Stimulated activated CD4-positive, alpha-beta T cell treated with anti-CD3 and anti-CD28 coated beads, Interleukin-1b, Interleukin-23, amount 100 ng/mL, for 4 hours (primary cell): ENCODE data around the gene ADAMTSL3.
A peak's percentile ranks its signal among the peaks of the same experiment; 100 is the strongest.
"Not testable (repeated sequence)": the region's sequence is repeated elsewhere in the genome, so short reads cannot be mapped to it uniquely, and the experiment has no call there.

Experiments
- DNase-seq, 2 donors: peaks; one replicate each; pipeline ENCODE4 v3.0.0-alpha.2; 2020; ENCODE audit warnings: low read depth in 2 of 2

ADAMTSL3 gene

DNA sequence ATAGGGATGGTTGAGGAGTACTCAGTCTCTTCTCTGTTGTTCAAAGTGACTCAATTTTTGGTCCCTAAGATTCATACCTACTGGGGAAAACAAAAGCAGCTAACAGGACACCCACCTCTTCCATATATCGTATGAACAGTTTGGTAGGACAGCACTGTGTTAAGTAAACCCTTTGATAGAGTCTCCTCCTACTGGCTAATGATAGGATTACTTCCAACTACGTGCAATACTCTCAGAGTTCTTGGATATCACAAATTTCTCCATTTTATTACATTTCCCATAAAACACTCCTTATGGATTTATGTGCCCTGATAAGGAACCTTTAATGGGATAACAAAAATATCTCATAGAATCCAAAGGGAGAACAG is 381.5 kb downstream of the ADAMTSL3 start:
- DNase-seq, result no peak

GRCh38 chr15:84037301-84037700 is 383.4 kb downstream of the ADAMTSL3 start:
- no peak for DNase-seq

DNA sequence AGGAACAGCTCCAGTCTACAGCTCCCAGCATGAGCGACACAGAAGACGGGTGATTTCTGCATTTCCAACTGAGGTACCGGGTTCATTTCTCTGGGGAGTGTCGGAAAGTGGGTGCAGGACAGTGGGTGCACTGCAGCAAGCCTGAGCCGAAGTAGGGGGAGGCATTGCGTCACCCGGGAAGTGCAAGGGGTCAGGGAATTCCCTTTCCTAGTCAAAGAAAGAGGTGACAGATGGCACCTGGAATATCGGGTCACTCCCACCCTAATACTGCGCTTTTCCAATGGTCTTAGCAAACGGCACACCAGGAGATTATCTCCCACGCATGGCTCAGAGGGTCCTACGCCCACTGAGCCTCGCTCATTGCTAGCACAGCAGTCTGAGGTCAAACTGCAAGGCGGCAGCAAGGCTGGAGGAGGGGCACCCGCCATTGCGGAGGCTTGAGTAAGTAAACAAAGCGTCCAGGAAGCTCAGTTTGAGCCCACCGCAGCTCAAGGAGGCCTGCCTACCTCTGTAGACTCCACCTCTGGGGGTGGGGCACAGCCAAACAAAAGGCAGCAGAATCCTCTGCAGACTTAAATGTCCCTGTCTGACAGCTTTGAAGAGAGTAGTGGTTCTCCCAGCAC is 388.6 kb downstream of the ADAMTSL3 start:
- DNase-seq, result not testable (repeated sequence)

- no peak for DNase-seq
Observed at GRCh38 chr15:84046064-84046637, 392.2 kb downstream of the ADAMTSL3 start.

- DNase-seq, result not testable (repeated sequence)
Observed at GRCh38 chr15:84049480-84049879, 395.6 kb downstream of the ADAMTSL3 start.

- DNase-seq, result no peak
Observed at GRCh38 chr15:84050076-84050475, 396.2 kb downstream of the ADAMTSL3 start.

DNA sequence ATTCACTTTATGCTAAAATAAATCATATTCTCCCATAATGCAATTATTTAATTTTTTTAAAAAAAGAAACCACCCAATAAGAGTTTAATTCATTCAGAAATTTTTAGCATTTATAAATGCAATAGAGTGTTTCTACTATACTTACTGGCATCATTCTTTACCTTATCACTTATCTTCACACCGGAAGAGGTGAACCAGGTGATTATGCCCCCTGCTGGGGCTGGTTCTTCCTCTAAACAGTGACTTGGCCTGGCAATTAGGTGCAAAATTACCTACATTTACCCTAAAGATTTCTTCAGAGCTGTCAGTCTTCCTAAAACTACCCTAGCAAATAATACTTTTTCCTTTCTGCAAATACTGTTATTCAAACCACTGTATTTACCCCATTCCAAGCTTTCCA is 397.2 kb downstream of the ADAMTSL3 start:
- not testable (repeated sequence) for DNase-seq

- DNase-seq, result not testable (repeated sequence)
Observed at GRCh38 chr15:84054544-84054943, 400.6 kb downstream of the ADAMTSL3 start.

- no peak for DNase-seq
Observed at GRCh38 chr15:84057714-84058331, 403.9 kb downstream of the ADAMTSL3 start.

GRCh38 chr15:84063674-84064073 is 409.8 kb downstream of the ADAMTSL3 start:
- not testable (repeated sequence) for DNase-seq

DNA sequence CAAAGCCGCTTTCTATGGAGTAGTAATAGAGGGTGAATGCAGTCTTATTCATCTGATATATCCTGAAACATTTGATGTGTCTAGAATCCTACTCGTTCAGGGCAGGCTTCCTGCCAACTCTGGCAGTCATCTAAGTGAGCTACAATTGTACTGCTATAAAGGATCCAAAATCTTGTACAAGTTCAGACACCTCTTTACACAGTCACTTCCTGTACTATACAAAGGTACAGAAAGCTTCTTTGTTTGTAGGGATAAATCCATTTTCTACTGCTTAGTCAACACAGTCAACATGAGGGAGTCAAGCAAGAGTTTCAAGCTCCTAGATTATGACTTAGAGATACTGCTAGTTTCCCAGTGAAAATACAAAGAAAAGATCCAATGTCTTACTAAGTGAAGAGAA is 414.8 kb downstream of the ADAMTSL3 start:
- not testable (repeated sequence) for DNase-seq

DNA sequence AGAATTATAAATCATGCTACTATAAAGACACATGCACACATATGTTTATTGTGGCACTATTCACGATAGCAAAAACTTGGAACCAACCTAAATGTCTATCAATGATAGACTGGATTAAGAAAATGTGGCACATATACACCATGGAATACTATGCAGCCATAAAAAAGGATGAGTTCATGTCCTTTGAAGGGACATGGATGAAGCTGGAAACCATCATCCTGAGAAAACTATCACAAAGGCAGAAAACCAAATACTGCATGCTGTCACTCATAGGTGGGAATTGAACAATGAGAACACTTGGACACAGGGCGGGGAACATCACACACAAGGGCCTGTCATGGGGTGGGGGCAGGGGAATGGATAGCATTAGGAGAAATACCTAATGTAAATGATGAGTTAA is 424.1 kb downstream of the ADAMTSL3 start:
- DNase-seq, result not testable (repeated sequence)

DNA sequence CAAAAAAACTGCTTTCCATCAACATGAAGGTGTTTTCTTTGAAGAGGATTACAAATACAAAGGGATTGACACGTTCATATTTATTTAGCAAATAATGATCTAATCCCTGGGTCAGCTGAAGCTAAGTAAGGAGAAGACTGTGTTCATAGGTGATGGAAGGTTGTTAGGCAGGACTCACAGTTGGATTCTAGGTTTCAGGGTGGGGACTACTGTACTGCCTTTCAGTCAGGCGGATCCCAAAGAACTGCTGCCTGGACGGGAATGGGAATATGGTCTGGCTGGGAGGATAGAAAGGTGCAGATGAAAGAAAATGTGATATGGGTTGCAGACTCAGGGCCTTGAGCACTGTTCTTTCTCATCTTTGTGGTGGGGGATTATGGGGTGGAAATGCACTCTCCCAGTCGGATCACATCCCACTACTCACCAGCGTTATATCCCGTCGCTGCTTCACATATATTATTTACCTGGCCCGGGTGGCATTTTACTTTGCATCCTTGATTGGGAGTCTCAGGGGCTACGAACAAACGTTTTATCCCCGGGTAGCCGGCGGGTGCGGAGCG is 425.5 kb downstream of the ADAMTSL3 start:
- DNase-seq, result not testable (repeated sequence)

- peak; percentile 12 to 37 for DNase-seq
Observed at GRCh38 chr15:84079885-84080777, 426.2 kb downstream of the ADAMTSL3 start.

DNA sequence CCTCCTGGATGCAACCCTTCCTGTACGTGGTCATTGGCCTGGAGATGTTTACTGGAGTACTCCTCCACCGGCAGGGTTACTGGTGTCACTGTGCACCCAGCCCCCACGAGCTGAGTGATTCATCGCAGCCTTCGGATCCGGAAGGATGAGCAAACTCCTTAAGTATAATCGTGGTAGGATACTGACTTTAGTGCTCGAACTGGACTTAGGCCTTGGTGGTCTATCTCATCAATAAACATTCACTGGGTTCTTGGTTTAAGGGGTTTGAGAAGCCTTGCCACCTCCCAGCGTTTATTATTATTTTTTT is 426.8 kb downstream of the ADAMTSL3 start:
- not testable (repeated sequence) for DNase-seq

DNA sequence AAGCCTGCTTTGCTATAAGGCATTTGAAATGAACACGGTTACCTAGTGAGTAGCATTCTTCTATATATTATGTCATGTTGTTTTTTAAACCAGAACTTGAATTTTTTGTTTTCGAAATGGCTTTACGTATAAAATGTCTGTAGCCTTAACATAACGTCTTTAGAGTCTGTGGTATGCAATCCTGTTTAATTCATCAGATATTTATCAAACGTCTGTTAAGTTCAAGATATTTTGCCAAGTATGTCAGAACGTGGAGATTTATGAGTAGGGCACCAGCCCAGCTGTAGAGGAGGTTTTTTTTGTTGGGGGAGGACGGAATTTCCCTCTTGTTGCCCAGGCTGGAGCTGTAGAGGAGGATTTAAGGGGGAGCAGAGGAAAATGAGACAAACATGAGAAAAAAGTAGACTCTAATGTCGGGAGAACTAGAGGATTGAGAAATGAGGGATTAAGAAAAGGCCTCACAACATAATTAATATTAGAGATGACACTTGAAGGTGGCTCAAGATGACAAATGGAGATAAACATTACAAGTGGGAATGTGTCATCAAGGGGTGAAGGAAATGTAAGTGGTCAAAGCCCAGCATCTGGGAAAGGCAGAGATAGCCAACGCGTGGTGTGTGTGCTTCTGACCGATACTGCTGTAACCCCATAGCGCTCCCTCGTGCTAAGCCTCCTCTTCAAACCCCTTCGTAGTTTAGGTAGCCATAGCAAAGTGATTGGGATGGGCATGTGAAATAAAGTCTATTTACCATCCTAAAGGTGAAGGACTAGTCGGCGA is 427.7 kb downstream of the ADAMTSL3 start:
- DNase-seq, result no peak

GRCh38 chr15:84082739-84083138 is 428.8 kb downstream of the ADAMTSL3 start:
- DNase-seq, result no peak

- DNase-seq, result not testable (repeated sequence)
Observed at GRCh38 chr15:84086071-84086470, 432.1 kb downstream of the ADAMTSL3 start.
